ENCODE results near the gene IP6K1. TPM values are rescaled to one million over a fixed set of nuclear protein-coding genes. Genes with fewer than 3 reads are reported as not detected.
"Not testable (repeated sequence)": the region's sequence is repeated elsewhere in the genome, so short reads cannot be mapped to it uniquely, and the experiment has no call there.

The IP6K1 gene
- total RNA-seq = 41.1 and 60.8 TPM in 2 replicates

- DNase-seq (ENCODE audit: low read depth in 2 of 2) = peak; percentile 100
Observed at GRCh38 chr3:49786357-49787181, at the start of gene IP6K1. Gene IP6K1, minus strand, starts transcription at chr3:49786542. Its CDS starts 38,502 bp downstream, at chr3:49748040.

GRCh38 chr3:49831341-49831740 lies 45.0 kb upstream of the IP6K1 start:
- no peak for DNase-seq (ENCODE audit: low read depth in 2 of 2)

GRCh38 chr3:49826016-49826415 lies 39.7 kb upstream of the IP6K1 start:
- DNase-seq (ENCODE audit: low read depth in 2 of 2) = no peak

- not testable (repeated sequence) for DNase-seq (ENCODE audit: low read depth in 2 of 2)
Observed at GRCh38 chr3:49823131-49823530, 36.8 kb upstream of the IP6K1 start.

DNA sequence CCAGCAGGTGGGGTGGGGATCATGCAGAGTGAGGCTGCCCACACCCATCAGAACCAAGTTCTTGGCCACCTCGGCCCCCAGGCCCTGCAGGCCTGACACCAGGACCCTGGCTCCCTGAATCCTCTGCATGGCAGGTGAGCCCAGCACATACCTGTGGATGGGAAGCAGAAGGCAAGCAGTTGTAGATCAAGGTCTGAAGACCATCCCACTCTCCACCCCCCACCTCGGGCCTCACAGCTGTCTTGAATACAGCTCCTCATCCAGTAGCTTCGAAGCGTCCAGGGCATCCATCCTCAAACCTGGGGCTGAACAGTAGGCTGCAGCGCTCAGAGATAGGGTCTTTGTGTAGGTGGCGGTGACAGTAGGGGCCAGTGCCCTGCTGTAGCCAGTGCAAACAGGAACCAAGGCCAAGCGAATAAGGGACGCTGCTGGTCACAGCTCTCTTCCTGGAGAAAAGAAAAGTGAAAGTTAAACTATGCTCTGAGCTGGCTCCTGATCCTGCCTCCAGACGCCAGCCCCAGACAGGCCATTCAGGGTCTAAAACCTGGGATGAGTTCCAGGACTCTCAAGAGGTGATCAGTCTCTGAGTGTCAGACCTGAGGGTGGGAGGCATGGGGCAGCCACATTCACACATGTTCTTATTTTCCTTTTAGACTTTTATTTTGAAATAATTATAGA lies 27.3 kb upstream of the IP6K1 start, which contains the start of gene UBA7:
Gene UBA7 (minus strand): TSS at position 457 of the 678 bp plus-strand sequence. CDS start 166 bp downstream, at position 291.
- peak; percentile 48 to 64 for DNase-seq (ENCODE audit: low read depth in 2 of 2)

DNA sequence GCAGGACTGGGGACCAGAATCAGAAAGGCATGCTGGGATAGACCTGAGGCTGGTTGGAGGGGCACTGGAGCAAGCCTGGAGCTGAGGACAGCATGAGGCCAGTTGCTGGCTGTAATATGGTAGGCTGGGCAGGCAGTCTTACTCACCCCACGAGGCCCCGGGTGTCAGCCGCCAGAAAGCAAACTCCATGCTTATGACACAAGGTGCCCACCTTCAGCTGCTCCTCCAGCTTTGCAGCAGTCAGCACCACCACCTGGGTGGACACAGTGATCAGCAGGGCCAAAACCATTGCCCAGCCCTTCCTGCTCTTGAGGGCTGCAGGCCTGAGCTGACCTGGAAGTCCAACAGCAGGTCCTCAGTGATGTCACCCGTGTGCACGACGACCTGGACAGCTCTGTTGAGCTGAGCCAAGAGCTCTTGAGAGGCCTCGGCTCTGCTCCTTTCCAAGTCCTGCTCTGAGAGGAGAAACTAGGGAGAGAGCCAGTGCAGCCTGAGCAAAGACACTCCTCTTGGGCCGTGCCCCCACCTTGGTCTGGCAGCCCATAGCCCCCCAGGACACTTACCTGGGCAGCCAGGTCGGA lies 26.7 kb upstream of the IP6K1 start:
- DNase-seq (ENCODE audit: low read depth in 2 of 2) = no peak

- DNase-seq (ENCODE audit: low read depth in 2 of 2) = peak in 1 of 2 donors; percentile 25
Observed at GRCh38 chr3:49807431-49808114, 21.2 kb upstream of the IP6K1 start.

DNA sequence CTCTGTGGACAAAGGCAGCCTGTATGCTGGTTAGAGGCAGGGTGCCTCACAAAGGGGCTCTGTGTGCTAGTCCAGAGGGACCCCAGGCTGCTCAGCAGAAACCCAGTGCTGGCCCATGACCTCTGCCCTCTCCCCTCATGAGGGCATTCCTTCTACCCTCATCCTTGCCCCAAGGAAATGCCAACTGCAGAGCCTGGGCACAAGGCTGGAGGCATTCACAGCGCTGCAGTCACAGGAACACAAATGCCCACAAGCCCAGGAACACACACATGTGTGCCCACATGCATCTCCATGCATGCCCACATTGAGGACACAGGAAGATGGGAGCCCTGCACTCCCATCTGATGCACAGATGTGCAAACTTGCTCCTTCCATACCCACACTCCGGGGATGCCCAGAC lies 20.5 kb upstream of the IP6K1 start:
- no peak for DNase-seq (ENCODE audit: low read depth in 2 of 2)

DNA sequence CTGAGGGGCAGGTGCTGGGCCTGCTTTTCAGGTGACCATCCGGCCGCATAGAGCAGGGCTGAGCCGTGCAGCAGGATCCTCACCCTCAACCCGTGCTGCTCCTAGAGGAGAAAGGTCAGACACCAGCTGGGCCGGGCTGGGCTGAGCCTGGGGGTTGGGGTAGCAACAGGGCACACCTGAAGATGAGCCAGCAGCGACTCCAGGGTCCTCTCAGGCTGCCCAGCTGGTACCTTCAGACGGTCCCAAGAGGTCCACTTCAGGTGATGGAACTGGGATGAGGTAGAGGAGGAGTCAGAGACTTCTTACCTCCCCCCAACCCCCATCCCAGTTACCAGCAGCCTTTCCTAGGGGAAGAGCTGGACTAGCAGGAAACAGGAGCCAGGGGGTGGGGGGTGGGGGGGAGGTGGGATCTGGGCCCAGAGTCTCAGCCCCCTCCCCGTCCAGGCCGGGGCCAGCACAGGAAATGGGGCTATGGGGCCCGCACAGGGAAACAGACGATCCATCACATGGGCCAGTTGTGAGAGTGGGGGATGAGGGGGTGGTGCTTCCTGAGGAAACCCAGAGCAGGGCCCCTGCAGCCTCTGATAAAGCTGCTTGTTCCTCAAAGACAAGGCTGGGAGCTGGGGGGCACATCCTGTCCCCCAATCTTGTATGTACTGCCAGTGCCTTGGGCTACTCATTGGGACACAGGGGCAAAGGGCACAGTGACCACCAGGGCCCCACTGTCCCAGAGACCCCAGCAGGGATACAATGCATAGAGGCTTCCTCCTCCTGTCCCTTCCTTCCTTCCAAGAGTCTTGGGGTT lies 19.8 kb upstream of the IP6K1 start:
- peak; percentile 36 to 92 for DNase-seq (ENCODE audit: low read depth in 2 of 2)

- DNase-seq (ENCODE audit: low read depth in 2 of 2) = peak in 1 of 2 donors; percentile 94
Observed at GRCh38 chr3:49805367-49805782, 19.0 kb upstream of the IP6K1 start.

DNA sequence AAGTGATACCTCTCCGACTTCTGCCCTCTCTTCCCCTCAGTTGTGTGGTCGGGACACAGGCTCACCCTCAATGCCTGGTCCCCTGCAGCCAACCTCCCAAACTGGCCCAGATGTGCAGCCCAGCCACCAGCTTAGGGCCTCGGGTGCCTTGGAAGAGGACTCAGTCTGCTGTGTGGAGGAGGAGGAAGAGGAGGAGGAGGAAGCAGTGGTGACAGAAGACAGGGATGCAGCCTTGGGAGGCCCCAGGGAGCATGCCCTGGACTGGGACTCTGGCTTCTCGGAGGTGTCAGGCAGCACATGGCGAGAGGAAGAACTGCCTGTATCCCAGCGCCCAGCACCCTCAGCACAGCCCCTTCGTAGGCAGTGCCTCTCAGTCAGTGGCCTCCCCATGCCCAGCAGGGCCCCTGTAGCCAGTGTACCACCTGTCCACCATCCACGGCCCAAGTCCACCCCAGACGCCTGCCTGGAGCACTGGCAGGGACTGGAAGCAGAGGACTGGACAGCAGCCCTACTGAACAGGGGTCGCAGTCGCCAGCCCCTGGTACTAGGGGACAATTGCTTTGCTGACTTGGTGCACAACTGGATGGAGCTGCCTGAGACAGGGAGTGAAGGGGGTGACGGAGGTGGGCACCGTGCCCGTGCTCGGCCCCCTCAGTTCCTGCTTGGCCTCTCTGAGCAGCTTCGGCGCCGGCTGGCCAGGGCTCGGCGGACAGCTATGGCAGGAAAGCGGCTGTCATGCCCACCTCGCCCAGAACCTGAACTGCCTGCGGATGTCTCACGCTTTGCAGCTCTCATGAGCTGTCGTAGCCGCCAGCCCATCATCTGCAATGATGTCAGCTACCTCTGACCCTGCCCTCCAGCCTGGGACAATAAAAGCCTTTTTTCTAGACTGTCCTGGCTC lies 18.0 kb upstream of the IP6K1 start:
- DNase-seq (ENCODE audit: low read depth in 2 of 2) = peak in 1 of 2 donors; percentile 61

- peak in 1 of 2 donors; percentile 46 for DNase-seq (ENCODE audit: low read depth in 2 of 2)
Observed at GRCh38 chr3:49803465-49804140, 17.3 kb upstream of the IP6K1 start.

DNA sequence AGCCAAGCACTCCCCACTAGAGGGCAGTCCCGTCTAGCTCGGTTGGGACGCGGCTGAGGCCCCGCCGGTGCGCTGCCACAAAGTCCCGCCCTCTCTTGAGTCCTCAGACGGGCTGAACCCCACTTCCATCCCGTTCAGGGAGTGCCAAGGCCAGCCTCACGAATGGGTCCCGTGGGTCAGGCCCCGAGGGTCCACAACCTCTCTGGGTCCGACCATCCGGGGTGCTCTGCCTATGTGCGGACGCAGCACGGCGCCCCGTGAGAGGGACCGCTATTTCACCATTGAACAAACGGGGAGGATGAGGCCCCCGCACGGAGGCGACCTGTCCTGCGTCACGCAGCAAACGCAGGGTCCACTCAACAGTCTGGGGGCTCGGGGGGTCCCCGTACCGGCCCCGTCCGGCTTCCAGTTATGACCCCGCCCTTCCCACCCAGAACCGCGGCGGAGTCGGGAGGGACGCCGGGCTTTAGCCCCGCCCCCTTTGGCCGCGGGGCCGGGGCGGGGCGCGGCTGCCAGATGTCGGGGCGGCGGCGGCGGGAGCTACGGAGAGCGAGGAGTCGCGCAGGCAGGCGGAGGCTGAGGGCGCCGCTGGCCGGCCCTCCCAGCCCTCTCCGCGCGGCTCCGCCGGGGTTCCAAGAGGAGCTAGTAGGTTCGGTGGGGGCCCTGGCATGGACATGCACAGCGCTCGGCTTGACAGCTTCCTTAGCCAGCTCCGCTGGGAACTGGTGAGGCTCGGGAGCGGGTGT lies 16.6 kb upstream of the IP6K1 start, which contains the start of gene INKA1:
Gene INKA1 (plus strand): TSS at position 543 of the 746 bp plus-strand sequence. CDS start 132 bp downstream, at position 675.
- peak; percentile 62 to 87 for DNase-seq (ENCODE audit: low read depth in 2 of 2)

DNA sequence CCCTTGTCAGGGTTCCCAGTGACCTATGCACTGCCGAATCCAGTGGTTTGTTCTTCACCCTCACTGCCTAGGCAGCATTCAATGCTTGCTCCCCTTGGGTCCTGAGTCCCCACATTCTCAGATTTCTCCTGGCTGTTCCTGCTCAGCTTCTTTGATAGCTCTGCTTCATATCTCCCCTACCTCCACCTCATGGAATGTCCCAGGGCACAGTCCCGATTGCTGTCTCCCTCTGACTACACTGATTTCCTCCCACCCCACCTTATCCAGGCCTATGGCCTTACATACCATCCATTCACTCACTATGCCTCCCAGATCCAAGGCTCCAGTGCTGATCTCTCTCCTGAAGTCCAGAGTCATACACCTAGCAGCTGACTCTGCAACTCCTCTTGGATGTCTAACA lies 14.8 kb upstream of the IP6K1 start:
- DNase-seq (ENCODE audit: low read depth in 2 of 2) = no peak

DNA sequence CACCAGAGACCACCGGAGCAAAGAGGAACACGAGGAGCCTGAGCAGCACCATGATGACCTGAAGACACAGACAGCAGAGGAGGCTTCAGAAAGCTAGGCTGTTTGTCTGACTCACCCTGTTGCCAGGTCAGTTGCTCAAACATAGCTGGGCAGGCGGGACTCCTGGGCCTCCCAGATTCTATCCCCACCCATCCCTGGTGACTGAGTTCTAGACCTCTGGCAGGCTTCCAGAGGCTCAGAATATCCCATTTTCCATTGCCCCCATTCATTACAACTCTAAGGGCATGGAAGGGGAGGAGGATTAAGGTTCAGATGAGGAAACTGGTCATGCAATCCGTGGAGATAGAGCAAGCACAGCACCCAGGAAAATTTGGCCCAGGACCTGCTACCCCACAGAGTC lies 13.4 kb upstream of the IP6K1 start, which contains the start of gene CDHR4:
Gene CDHR4 (minus strand): TSS at position 113 of the 400 bp plus-strand sequence. CDS start 61 bp downstream, at position 52.
- no peak for DNase-seq (ENCODE audit: low read depth in 2 of 2)

GRCh38 chr3:49799105-49799504 lies 12.8 kb upstream of the IP6K1 start:
- DNase-seq (ENCODE audit: low read depth in 2 of 2) = no peak

- no peak for DNase-seq (ENCODE audit: low read depth in 2 of 2)
Observed at GRCh38 chr3:49794926-49795905, 8.9 kb upstream of the IP6K1 start.
